ENCODE data around the gene BANP.
"Not testable (repeated sequence)": the region's sequence is repeated elsewhere in the genome, so short reads cannot be mapped to it uniquely, and the experiment has no call there.

Gene BANP

DNA sequence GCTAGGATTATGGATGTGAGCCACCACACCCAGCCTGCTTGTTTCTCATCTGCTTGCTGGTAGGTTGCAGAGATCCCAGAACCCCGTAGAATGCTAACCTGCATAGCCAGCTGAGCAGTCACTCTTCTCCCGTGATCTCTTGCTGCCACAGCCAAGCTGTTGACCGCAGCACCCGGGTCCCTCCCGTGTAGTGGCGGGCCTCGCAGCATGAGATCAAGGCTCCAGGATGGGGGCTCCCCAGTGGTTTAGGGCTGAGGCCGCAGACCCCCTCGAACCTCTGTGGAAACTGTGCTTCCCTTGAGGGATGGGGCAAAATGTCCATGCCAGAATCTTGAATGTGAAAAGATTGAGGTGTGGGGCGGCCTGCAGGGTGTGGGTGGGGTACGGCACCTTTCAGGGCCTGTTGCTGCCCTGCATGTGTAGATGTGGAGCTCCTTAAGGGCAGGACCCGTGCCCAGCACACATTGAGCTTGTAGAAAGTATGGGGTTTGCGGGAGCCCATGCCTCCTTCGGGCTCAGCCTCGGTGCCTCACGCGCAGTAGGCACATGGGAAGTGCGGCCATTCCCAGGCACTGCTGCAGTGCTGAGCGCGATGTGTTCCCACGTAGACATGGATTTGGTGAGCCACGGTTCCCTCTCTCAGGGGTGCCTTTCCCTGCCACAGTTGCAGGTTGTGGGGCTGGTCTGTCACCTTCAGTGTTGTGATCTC lies 99.9 kb downstream of the BANP start:
- FAIRE-seq = no peak

DNA sequence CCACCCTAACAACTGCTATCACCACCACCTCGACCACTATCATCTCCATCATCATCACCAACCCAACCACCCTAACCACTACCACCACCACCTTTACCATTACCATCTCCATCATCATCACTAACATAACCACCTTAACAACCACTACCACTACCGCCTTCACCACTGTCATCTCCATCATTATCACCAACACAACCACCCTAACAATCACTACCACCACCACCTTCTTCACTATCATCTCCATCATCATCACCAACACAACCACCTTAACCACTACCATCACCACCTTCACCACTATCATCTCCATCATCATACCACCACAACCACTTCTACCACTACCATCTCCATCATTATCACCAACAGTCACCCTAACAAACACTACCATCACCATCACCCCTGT lies 101.4 kb downstream of the BANP start:
- no peak for FAIRE-seq

DNA sequence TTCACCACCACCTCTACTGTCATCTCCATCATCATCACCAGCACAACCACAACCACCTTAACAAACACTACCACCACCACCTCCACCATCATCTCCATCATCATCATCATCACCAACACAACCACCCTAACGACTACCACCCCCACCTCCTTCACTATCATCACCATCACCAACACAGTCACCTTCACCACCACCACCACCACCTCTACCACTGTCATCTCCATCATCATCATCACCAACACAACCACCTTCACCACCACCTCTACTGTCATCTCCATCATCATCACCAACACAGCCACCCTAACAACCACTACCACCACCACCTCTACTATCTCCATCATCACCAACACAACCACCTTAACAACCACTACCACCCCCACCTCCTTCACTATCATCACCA lies 102.2 kb downstream of the BANP start:
- not testable (repeated sequence) for FAIRE-seq

DNA sequence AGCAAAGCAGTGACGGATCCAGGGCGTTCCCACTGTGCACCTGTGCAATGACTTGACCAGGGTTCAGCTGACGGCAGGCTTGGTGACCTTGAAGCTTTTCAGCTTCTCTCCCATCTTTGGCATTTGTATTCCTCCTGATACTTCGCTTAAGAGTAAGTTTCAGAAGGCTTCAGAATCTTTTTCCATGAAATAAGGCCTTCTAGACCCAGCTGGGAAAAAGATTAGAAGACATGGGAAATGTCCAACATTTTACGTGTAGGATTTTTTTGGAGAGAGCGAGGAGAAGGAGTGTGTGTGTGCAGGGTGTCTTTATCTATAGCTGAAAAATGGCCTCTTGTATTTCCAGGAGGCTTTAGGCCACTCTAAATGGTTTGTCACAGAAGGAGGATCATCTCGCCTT lies 104.1 kb downstream of the BANP start:
- no peak for FAIRE-seq

DNA sequence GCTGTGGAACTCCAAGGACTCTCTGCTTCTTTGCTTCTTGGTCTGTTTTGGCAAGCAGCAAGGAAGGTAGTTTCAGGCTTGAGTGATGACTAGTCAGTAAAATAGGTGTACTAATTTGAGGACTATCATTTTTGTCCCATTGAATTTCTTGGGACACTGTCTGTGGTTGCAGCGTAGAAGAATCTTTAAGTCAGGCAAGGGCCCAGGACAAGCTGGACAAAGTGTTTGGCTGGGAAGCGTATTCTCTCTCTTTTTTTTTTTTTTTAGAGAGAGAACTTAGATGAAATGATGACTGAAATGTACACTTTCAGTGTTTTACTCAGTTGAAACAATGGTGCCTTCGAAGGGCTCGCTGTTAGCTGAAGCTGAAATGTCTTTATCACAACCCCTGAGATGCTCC lies 105.0 kb downstream of the BANP start:
- FAIRE-seq = no peak

DNA sequence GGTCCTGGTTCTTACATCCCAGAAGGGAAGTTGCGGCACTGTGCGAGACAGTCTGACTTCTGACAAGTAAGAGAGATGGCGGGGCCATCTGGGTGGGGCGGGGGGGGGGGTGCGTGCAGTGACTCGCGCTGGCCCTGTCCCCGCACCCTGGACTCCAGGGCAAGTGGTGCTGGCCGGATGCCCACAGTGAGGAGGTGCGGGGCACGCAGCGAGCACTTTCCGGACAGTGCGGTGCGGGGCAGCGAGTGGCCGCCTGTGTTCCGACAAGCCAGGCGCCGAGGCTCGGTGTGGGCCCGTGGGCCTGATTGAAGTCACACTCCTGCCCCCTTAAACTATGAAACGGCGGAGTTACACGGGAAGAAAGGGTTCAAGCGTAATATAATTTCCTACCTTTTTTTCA lies 106.4 kb downstream of the BANP start:
- no peak for FAIRE-seq

DNA sequence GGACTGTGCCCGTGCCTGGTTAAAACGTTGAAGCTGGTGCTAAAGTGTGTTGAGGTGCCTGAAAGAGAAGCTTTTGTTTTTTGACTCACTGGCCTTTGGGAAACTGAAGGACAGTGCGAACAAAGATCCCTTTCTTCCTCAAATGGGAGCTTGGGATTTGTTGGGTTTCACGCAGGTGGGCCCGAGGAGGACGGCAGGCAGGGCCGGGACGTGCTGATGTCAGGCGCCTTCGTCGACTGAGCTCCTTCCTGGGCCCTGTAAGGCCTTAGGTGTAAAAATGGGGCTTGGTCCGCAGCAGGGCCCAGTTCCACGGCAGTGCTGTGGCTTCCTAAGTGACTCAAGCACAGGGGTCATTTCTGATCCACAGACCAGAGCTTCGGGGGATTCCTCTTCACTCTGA lies 106.9 kb downstream of the BANP start:
- no peak for FAIRE-seq

DNA sequence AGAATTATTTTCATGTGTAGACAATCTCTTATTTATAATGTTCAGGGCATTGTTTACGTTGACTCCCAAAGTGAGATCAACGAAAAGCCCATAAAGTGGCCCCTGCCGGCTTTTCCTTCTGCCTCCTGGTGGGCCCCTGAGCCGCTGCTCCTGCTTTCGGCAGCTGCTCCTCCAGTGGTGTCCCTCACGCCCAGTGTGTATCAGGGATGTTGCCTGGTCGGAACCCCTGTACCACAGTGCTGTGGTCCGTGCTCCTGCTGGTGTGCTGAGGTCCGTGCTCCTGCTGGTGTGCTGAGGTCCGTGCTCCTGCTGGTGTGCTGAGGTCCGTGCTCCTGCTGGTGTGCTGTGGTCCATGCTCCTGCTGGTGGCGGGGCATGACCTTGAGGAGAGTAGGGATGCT lies 107.6 kb downstream of the BANP start:
- FAIRE-seq = no peak

DNA sequence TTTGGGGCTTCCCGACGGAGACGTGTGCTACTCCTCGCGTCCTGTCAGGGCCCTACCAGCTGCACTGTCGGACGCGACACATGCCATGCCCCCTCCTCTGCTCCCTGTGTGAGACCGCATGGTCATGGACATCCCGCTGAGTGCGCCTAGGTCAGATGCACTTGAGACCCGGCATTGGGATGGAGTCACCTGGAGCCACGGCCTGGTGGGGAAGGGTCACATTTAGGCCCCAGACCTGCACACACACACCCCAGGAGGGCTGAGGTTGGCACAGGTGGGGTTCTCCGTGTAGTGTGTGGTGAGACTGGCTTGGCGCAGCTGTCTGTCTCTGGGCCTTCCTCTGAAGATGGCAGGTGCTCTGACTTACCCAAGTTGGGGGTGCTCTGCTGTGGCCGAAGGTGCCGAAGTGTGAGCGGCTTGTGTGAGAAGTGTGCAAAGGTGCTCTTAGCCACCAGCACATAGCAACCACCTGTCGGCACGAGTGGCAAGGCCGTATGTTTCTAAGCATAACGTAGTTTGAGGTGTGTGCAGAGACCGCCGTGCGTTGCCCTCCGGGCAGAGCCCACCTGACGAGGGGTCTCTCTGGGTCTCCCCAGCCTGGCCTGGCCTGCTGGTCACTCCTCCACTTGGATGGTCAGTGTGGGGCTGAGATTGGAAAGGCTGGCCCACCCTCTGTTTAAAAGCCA lies 108.6 kb downstream of the BANP start:
- FAIRE-seq = no peak

DNA sequence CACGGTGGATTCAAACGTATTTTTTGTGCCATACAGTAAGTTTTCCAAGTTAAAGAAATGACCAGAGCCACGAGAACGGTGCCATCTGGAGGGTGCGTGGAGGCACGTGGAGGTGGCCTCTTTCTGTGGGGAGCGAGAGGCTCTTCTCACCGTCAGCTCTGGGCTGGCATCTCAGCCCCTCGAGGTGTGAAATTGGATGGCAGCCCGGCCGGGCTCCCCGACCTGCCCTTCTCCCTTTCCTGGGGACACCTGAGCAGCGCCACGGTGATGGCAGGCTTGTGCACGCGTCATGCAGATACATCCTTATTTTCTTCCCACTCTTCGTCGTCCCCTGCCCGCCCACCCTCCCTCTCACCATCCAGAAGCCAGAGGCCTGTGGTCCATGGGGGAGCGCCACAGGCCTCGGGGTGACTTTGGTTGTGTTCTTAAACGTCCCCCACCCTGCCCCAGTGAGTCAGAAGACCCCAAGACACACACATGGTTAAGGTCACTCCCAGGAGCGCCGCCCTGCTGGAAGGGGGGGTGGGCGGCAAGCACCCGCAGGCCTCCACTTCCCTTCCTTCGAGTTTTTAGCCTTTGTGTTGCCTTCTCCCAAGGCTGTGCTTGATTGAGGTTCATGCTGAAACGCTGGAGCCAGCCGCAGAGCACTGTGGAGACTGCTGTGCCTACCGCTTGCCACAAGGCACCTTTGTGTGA lies 109.4 kb downstream of the BANP start:
- no peak for FAIRE-seq

DNA sequence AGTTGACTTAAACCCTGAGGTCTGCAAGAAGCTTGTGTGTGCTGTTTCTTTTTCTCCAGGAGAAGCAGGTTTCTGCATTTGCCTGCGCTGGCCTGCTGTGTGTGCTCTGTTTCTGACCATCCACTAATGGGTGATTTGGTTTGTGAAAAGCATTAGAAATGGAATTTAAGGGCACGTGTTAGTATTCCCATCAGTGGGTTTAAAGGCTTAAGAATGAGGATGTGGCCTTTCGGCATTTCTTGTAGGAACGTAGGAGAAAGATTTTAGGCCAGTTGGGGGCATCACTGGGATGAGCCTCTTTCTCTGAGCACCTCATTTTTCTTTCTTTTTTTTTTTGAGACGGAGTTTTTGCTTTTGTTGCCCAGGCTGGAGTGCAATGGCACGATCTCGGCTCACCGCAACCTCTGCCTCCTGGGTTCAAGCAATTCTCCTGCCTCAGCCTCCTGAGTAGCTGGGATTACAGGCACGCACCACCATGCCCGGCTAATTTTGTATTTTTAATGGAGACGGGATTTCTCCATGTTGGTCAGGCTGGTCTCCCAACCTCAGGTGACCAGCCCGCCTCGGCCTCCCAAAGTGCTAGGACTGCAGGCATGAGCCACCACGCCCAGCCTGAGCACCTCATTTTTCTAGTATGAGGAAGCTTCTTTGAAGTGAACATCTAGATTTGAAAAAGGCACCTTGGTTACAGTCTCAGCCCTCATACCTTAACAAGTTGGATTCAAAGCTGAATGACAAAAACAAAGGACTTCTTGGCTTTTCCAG lies 110.3 kb downstream of the BANP start:
- FAIRE-seq = no peak

DNA sequence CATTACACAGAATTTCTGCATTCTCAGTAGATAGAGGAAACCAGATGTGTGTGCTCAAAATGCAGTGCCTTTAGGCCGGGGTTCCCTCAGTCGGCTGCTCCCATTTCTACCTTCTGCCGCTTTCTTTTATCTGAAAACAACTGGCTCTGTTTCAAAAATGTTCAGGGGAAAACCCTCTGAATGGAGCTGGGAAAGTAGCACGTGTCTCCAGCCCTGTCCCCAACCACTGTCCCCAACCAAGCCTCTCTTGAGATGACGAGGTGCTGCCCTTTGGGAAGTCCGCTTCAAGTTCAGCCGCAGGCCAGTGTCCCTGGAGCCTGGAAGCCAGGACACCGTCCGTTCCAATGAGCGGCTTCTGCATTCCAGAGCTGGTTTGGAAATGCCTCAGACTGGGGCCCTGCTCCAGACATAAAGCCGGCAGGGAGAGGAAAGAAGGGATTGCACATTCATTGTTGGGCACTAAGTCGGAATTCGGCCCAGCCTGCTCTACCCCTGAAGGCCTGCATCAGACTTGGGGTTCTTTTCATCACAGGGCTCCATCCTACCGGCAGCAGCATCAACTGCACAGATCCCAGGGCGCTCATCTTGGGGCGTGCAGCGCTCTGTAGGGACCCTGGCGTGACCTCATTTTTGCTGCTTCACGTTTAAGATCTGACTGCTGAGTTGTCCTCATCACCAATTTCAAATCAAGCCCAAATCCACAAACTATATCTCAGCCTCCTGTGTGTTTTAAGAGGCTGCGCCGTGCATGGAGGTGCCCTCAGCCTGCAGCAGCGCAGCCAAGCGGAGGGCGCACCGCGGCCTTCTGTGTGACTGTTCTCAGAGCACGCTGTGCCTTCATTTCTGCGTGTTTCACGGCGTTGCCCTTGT lies 111.3 kb downstream of the BANP start:
- FAIRE-seq = no peak

DNA sequence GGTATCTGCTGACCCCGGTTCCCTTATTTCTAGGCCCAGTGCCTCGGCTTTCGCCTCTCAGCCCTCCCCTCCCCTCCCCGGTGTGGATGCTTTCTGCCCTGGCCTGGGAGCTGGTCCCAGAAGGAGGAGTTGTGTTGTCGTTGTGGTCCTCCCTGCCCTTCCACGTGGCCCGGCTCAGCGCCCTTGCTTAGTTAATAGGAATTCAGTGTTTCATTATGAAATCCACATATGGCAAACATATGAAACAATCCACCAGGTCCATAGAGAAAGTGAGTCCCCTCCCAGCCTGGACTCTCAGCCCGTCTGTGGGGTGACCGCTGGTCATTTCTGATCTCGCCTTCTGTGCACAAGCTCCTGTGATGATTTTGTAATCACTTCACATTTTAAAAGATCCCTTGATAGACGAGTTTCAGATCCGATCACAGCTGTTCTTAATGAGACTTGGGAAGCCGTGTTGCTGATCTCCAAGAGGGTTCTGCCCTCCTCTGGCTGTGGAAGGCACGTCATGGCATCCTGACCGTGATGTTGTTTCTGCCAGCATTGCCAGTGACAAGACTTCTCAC lies 112.1 kb downstream of the BANP start:
- no peak for FAIRE-seq

DNA sequence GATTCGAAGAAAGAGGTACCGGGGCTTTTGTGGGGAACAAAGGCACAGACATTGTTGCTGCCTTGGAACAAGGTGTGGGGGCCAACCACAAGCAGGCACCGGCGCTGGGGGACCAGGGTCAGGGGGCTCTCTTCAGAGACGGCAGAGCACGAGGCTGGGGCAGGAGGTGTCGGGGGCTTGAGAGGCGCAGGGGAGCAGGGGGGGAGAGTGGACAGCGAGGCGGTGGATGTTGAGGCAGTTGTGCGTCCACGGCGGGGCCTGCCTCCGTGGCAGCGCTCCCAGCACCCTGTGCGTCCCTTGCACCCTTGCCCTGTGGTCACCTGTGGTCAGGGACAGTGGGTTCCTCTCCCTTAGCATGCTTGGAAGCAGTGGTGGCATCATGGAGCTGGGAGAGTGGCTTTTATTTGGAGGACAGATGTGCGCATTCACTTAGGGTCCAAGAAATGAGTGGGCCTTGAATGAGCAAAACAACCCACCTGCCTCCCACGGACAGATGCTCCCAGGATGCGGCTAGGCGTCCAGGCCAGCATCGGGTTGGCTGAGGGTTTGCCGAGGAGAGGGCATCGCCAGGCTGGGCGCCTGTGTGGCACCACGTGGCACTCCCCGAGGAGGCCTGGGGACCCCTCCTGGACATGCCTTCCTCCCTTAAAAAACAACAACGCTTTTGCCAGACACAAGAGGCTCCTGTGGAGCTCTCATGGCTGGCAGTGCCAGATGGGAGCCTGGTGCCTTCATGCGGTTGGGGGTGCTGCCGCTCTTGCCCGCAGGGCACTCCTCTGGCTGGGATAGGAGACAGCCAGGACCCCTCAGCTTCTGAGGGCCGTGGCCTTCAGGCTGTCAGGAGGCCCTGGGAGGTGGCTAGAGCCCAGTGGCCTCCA lies 113.0 kb downstream of the BANP start:
- no peak for FAIRE-seq

DNA sequence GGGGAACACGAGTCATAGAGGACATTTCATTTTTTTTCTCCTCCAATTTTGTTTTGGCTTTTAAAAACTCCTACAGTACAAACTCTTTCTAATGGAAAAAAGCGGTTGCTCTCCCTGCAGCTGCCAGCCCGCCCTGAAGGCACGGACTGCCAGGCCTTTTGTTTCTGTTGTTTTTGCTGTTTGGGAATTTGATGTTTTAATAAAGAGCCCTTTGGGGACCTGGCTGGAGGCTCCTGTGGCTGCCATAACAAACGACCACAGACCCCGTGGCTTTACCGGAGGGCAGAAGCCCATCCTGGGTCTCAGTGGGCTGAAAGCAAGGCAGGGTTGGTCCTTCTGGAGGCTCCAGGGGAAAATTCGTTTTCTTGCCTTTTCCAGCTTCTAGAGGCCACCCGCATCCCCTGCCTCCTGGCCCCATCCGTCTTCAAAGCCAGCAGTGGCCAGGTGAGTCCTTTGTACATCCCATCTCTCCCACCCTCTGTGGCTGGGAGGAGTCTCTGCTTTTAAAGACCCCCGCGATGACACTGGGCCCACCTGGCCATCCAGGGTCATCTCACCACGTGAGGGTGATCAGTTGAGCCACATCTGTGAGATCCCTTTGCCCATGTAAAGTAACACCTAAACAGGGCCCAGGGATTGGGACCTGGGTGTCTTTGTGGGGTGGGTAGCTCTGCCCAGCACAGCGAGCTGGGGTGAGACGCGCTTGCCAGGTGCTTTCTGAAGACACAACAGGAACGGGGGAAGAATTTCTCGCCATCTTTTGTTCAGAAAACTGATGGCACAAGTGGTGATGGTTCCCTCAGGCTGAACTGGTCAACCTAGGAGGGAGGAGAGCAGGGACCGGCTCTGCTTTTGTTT lies 113.9 kb downstream of the BANP start:
- no peak for FAIRE-seq

DNA sequence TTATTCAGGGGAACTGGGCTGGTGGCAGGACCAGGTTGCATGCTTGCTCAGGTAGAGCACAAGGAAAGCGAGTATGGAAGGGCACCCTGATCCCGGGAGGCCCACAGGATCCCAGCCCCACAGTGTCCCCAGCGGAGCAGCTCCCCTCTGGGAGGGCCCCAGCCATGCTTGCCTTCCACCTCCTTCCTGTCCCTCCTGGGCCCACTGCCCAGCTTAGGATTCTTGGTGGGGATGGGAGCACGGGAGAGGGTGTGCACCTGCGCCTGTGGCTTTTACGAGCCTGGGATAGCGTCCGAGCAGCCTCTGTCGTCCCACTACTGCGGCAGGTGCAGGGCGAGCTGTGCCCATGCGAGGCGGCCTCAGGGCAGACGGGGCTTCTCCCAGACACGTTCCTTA lies 114.5 kb downstream of the BANP start:
- no peak for FAIRE-seq

DNA sequence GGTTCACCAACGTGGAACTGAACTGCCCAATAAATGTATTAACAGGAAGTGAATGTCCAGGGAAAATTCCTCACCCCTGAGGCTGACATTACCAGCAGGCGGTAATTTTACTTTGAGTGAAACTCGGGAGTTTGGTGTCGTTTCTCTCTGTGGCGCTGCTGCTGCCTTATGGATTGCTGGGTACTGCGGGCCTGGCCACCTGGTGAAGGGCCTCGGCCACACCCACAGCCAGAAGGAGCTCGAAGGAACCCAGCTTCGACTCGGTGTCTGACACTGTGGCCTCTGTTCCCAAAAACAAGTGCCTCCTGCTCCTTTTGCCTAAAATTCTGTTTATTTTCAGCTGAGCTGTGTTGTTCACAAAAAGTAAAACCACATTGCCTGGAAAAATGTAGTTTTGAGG lies 115.0 kb downstream of the BANP start:
- no peak for FAIRE-seq

DNA sequence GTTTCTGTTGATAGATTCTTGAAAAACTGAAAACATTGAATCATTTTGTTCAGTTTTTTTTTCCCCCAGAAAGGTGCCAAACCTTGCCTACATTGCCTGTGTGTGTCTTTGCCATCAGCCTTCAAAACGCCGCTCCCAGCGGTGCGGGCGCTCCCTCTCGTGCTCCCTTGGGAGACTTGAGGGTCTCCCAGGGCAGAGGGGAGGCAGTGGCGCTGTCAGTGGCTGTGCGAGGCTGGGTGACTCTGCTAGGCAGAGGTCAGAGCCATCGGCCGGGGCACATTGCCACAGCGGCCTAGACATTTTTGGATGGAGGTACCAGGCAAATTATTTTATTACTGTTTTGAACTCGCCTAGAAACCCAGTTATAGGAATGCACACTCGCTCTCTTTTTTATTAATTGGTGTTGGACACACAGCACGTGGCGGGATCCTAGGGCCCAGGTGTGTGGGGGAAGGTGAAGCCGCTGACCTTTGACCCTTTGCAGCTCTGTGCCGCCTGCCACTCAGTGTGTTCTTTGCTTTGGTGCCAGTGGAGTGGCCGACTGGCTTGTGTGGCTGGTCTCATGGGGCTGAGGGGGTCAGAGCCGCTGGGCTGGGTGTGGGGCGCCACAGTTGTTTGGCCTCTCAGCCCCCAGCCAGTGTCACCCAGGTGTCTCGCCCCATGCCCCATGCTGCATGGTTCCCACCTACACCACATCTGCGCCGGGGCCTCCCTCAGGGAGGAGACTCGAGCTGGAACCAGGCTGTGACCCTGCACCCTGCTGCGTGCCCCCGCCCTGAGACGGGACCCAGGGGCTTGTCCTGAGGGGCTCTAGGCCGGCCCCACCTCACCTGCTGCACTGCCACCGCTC lies 115.7 kb downstream of the BANP start:
- FAIRE-seq = no peak
